ENCODE measurements around the gene SLC12A6.
"Not testable (repeated sequence)": the region's sequence is repeated elsewhere in the genome, so short reads cannot be mapped to it uniquely, and the experiment has no call there.

SLC12A6 gene

GRCh38 chr15:34337557-34338306 is at the start of gene SLC12A6:
TSS of gene SLC12A6 (minus strand) at chr15:34337781. CDS start at chr15:34336680, 1,101 bp downstream.
- FAIRE-seq, result no peak

GRCh38 chr15:34381829-34382521 is 44.4 kb upstream of the SLC12A6 start:
- not testable (repeated sequence) for FAIRE-seq

GRCh38 chr15:34380491-34380890 is 42.9 kb upstream of the SLC12A6 start:
- not testable (repeated sequence) for FAIRE-seq

GRCh38 chr15:34376856-34377255 is 39.3 kb upstream of the SLC12A6 start:
- no peak for FAIRE-seq

GRCh38 chr15:34375541-34375940 is 38.0 kb upstream of the SLC12A6 start:
- FAIRE-seq, result not testable (repeated sequence)

- no peak for FAIRE-seq
Measured at GRCh38 chr15:34374816-34375215, 37.2 kb upstream of the SLC12A6 start.

GRCh38 chr15:34373951-34374350 is 36.4 kb upstream of the SLC12A6 start:
- FAIRE-seq, result no peak

- FAIRE-seq, result no peak
Measured at GRCh38 chr15:34370643-34371042, 33.1 kb upstream of the SLC12A6 start.

- no peak for FAIRE-seq
Measured at GRCh38 chr15:34370129-34370528, 32.5 kb upstream of the SLC12A6 start.

- no peak for FAIRE-seq
Measured at GRCh38 chr15:34367101-34368081, 29.8 kb upstream of the SLC12A6 start, which contains the start of gene LPCAT4. TSS of gene LPCAT4 (minus strand) at chr15:34367196. CDS start at chr15:34367100, 96 bp downstream.

- FAIRE-seq, result no peak
Measured at GRCh38 chr15:34366271-34367065, 28.9 kb upstream of the SLC12A6 start.

- no peak for FAIRE-seq
Measured at GRCh38 chr15:34365836-34366235, 28.3 kb upstream of the SLC12A6 start.

- FAIRE-seq, result no peak
Measured at GRCh38 chr15:34365091-34365825, 27.7 kb upstream of the SLC12A6 start.

GRCh38 chr15:34364041-34364440 is 26.5 kb upstream of the SLC12A6 start:
- no peak for FAIRE-seq

- FAIRE-seq, result no peak
Measured at GRCh38 chr15:34362047-34362773, 24.6 kb upstream of the SLC12A6 start.

GRCh38 chr15:34361278-34361677 is 23.7 kb upstream of the SLC12A6 start:
- no peak for FAIRE-seq

- no peak for FAIRE-seq
Measured at GRCh38 chr15:34360298-34360697, 22.7 kb upstream of the SLC12A6 start.

GRCh38 chr15:34359416-34359815 is 21.8 kb upstream of the SLC12A6 start:
- no peak for FAIRE-seq

- FAIRE-seq, result no peak
Measured at GRCh38 chr15:34358948-34359347, 21.4 kb upstream of the SLC12A6 start.

- no peak for FAIRE-seq
Measured at GRCh38 chr15:34358367-34358766, 20.8 kb upstream of the SLC12A6 start.

GRCh38 chr15:34357653-34358052 is 20.1 kb upstream of the SLC12A6 start:
- no peak for FAIRE-seq

Data from endometrium (tissue), 2 donors.